Neural crest cell (in vitro differentiated cells): ENCODE measurements around the gene GJB4. TPM values are rescaled to one million over a fixed set of nuclear protein-coding genes. Genes with fewer than 3 reads are reported as not detected.

Experiments
- DNase-seq: peaks from one replicate; pipeline ENCODE4 v3.0.0; 2021; ENCODE audit warnings: low read depth, mixed read lengths, low spot score
- H3K27ac Mint-ChIP-seq: one replicate; pipeline ENCODE4 v1.8.0; 2021; ENCODE audit warnings: mild to moderate bottlenecking, mixed read lengths; ENCODE audit not compliant: unreplicated experiment
- H3K27me3 Mint-ChIP-seq: 2 replicates; pipeline ENCODE4 v1.8.0; 2021; ENCODE audit warnings: low read depth, mild to moderate bottlenecking, mixed read lengths
- H3K36me3 Mint-ChIP-seq: 2 replicates; pipeline ENCODE4 v1.8.0; 2021; ENCODE audit warnings: low read depth, mild to moderate bottlenecking, mixed read lengths
- H3K4me1 Mint-ChIP-seq: 2 replicates; pipeline ENCODE4 v1.8.0; 2021; ENCODE audit warnings: mixed read lengths
- H3K4me3 Mint-ChIP-seq: one replicate; pipeline ENCODE4 v1.8.0; 2021; ENCODE audit warnings: mild to moderate bottlenecking, mixed read lengths
- H3K9me3 Mint-ChIP-seq: 2 replicates; pipeline ENCODE4 v1.8.0; 2021; ENCODE audit warnings: mixed read lengths
- CTCF ChIP-seq: fragments of 200-600 bp; sonication (generic); conservative IDR thresholded peaks from 2 replicates; pipeline ENCODE4 v1.5.0; 2021; ENCODE audit warnings: antibody characterized with exemption, mild to moderate bottlenecking
- total RNA-seq: library from RNA; stranded (reverse); gene quantifications from 2 replicates; pipeline ENCODE4 v1.2.1, GENCODE V29; 2021

The GJB4 gene
- total RNA-seq, 1 donor from 2014 or later: not detected

- DNase-seq: no peak
- peaks cover 39% of the 10 kb centered on the region for H3K27me3 Mint-ChIP-seq
- H3K36me3 Mint-ChIP-seq: peaks cover 5% of the 10 kb centered on the region
- H3K4me3 Mint-ChIP-seq: peak overlapping the region; percentile 52
- H3K9me3 Mint-ChIP-seq: no peaks in the 10 kb centered on the region
- peaks cover 42% of the 10 kb centered on the region for H3K4me1 Mint-ChIP-seq
- no peak for TF ChIP-seq CTCF
- H3K27ac Mint-ChIP-seq: no peak overlapping the region
Observed at GRCh38 chr1:34794790-34795180, 35.2 kb downstream of the GJB4 start.

- Mint-ChIP-seq H3K27me3 (peaks cover 36% of the 10 kb centered on the region), H3K4me1 (peaks cover 42% of the 10 kb centered on the region), H3K9me3 (no peaks in the 10 kb centered on the region), H3K4me3 (peak overlapping the region; percentile 52), H3K36me3 (peaks cover 7% of the 10 kb centered on the region), H3K27ac (peak overlapping the region; percentile 62)
- no peak for TF ChIP-seq CTCF
- no peak for DNase-seq
Observed at GRCh38 chr1:34795916-34796315, 36.4 kb downstream of the GJB4 start.

- Mint-ChIP-seq H3K27me3 (peaks cover 28% of the 10 kb centered on the region), H3K4me3 (peak overlapping the region; percentile 52), H3K36me3 (peaks cover 7% of the 10 kb centered on the region), H3K9me3 (no peaks in the 10 kb centered on the region), H3K4me1 (peaks cover 35% of the 10 kb centered on the region), H3K27ac (peak overlapping the region; percentile 70)
- TF ChIP-seq CTCF: no peak
- no peak for DNase-seq
Observed at GRCh38 chr1:34796990-34797389, 37.5 kb downstream of the GJB4 start.

DNA sequence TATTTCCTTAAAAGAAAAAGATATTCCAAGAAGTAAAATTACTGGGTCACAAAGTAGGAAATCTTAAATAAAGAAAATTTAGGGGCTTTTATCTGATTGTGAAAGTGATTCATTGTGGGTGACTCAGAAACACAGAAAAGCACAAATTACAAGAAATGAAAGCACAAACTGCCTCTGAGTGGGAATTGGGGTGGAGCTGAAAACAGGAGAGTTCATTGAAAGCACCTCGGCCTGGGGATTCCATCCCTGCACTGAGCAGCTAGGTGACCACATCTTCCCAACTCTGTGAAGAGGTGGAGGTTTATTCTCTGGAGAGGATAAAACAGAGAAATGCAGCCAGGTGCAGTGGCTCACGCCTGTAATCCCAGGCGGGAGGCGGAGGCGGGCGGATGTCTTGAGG is 40.7 kb downstream of the GJB4 start:
- peaks cover 8% of the 10 kb centered on the region for H3K27me3 Mint-ChIP-seq
- DNase-seq: no peak
- H3K27ac Mint-ChIP-seq: no peak overlapping the region
- H3K4me1 Mint-ChIP-seq: peaks cover 25% of the 10 kb centered on the region
- peaks cover 4% of the 10 kb centered on the region for H3K9me3 Mint-ChIP-seq
- peaks cover 2% of the 10 kb centered on the region for H3K36me3 Mint-ChIP-seq
- no peak overlapping the region for H3K4me3 Mint-ChIP-seq
- no peak for TF ChIP-seq CTCF

DNA sequence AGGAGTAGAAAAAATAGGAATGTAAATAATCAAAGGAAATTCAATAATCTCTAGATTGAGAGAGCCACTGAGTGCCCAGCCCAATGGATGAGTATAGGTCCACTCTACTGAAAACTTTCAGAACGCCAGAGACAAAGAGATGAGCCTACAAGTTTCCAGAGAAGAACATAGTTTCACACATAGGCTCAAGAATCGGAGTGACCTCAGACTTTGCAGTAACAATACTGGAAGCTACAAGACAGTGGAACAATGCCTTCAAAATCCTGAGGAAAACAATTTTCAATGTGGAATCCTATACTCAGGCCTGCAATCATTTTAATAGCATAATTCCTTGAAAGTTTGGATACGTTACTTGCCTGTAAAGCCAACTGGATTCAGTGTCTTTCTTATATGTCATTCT is 44.2 kb downstream of the GJB4 start:
- no peaks in the 10 kb centered on the region for H3K4me1 Mint-ChIP-seq
- no peak overlapping the region for H3K27ac Mint-ChIP-seq
- no peak for DNase-seq
- H3K36me3 Mint-ChIP-seq: peaks cover 2% of the 10 kb centered on the region
- no peak for TF ChIP-seq CTCF
- no peak overlapping the region for H3K4me3 Mint-ChIP-seq
- H3K27me3 Mint-ChIP-seq: no peaks in the 10 kb centered on the region
- H3K9me3 Mint-ChIP-seq: peaks cover 4% of the 10 kb centered on the region

DNA sequence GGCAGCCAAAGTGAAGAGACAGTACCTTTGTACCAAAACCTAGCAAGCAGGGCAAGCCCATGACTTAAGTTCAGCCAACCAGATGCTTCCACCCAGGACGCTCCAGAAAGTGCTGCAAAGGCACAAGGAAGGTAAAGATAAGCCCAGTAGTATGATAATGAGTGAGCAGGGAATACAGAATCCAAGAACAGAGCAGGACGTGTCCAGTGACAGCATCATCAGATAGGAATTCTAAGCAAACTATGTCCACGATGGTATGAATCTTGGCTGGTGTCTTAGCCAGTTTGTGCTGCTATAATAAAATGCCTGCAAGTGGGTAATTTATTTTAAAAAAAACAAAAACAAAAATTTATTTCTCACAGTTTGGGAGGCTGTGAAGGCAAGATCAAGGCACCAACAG is 46.9 kb downstream of the GJB4 start:
- peaks cover 4% of the 10 kb centered on the region for H3K9me3 Mint-ChIP-seq
- TF ChIP-seq CTCF: no peak
- no peaks in the 10 kb centered on the region for H3K4me1 Mint-ChIP-seq
- H3K4me3 Mint-ChIP-seq: no peak overlapping the region
- no peaks in the 10 kb centered on the region for H3K27me3 Mint-ChIP-seq
- DNase-seq: no peak
- no peak overlapping the region for H3K27ac Mint-ChIP-seq
- no peaks in the 10 kb centered on the region for H3K36me3 Mint-ChIP-seq
